D341Med (cell line): ENCODE measurements around the gene CHST1.

Experiments used
- DNase-seq: peaks from one replicate; pipeline ENCODE4 v3.0.0; 2012; ENCODE audit warnings: low spot score

CHST1 gene

DNA sequence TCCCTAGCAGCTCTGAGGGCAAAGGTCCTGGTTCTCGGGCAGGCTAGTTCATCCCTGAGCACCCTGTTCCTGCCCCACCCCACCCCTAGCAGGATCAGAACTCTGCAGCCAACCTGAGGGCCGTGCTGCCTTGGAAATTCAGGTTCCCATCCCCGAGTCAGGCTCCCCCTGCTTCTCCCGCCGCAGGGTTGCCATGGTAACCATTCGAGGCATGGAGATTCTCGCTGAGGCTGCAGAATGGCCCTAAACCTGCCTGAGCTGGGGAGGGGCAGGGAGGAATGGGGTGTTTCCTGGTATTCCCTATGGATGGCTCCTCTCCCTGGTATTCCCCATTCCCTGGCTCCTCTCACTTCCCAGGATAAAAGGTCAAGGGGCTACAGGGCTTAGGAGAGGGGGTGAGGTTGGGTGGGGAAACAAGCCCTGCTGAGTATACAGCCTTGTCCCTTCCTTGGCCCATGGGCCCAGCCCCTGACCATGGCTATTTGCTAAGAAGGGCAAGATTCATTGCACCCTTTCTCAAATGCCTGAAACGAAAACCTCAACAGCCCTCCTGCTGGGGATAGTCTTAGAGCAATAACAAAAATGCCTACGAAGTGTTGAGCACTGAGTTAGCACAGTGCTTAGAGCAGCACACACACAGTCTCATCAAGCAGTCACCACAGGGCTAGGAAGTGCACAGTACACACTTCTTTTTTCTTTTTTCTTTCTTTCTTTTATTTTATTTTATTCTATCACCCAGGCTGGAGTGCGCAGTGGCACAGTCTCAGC is 58.7 kb downstream of the CHST1 start:
- no peak for DNase-seq

DNA sequence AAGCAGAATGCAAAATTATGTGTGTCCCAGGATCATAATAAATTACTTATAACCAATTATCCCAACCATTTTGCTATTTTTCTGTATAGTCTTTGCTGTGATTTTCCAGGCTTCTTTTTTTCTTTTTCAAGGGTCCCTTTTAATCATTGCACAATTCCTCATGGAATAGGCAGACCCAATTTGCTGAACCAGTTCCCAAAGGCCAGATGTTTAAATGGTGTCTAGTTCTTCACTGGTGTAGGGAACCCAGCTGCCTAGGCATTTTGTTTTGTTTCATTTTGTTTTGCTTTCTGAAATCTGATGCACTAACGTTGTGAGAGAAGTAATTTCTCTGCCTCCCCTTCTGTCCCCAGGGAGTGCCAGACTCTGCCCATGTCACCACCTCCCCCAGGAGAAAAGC is 60.4 kb downstream of the CHST1 start:
- DNase-seq: no peak

DNA sequence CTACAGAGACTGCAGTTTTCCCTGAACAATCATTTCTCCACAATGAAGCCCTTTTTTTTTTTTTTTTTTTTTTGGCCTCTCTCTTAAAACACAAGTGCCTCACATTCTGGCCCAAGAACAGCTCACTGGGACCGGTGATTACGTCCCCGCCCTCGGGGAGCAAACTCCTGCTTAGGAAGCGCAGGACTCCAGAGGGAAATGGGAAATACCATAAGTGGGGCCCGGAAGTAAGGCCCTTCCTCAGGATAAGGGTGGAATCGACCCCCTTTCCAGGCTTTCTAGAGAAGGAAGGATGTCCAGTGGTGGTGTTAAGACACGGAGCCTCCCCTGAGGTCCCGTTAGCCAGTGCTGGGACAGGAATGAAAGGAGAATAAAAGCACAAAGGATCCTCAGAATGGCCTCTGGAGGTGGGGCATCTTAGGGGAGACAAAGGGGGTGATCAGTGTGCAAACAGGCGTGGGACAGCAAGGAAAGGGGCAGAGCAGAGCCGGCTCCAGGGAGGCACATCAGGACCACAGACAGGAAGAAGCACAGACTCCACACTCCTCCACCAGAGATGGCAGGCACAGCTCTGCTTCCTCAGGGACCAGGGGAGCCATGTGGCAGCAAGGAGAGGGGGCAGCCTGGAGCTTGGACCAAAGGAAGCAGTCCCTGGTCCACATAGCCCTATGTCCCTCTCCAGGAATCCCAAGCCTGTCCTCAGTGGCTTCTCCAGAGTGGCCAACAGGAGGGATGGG is 61.3 kb downstream of the CHST1 start:
- DNase-seq: no peak

DNA sequence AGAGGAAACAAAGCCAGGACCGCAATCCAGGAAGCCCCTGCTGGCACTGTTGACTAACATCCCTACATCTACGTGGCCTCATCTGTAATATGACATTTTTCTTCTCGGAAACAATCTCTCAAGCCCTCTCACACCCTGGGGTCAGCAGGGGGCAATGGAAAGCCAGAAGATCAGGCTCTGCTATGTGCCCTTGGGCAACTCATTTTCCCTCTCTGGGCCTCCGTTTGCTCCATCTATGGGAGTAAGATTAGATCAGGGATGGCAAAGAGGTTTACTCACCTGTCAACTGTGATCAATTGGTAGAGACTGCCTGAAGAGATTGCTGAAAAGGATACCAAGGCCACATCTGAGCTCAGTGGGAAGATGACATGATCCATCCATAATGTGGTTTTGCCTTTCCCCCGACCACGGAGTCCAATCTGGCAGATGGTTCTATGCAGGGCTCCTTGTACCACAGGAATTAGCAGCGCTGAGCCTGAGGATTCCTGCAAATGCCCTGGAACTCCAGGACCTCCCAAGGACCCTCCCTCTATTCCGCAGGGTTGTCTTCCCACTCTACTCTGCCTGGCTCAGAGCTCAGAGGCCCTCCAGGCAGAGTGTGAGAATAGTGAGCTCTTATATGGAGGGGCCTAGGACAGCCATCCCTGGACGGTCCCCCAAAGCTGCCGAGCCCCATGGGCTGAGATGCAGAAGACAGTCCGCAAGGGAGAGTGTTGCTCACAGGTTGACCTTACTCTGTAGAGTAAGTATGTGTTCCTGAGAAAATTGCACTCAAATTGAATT is 66.1 kb downstream of the CHST1 start:
- DNase-seq: no peak
